Activated CD4-positive, alpha-beta T cell treated with anti-CD3 and anti-CD28 coated beads, Interleukin-2, amount 50 U/mL, for 4 hours (primary cell): ENCODE results near the gene TNK1.

Source experiments
- DNase-seq, 2 experiments: peaks; one replicate each; pipeline ENCODE4 v3.0.0-alpha.2; 2020

The TNK1 gene

DNA sequence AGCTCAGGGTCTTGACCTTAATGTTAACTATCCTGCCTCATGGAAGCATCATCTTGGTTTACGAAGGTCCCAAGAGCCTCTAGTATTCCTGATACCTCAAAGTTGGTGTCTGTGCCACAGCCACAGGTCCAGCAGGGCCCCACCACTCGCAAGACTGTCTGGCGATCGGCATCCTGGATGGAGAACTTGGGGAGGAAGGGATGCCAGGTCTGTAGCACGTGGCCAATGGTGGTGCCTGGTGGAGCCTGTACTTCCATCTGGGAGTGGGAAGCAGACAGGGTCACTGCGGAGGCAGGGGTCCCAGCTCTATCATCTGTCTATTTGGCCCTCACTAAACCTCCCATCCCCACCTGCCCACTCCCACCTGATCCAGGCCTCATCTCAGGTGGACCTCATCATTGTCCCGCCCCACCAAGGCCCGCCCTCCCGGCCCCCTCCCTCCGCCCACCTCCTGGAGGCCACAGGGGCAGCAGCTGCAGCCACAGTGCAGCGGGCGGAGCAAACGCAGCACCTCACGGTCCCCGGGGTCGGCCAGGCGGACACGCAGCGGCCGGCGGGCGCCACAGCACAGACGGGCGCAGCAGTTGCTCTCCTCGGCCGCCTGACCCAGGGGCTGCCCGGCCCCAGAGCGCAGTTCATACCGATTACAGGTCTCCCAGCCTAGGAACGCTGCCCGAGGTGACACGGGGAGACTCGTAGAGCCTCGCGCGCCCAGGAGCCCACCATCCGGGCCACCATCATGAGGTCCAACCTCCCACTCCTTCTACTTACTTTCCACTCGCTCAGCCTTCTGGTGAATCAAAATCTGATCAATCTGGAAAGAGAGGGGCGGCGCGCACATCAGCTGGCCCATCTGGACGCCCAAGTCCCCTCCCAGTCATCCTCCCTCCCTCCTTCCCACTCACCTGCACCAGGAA, 12.1 kb downstream of the TNK1 start:
- no peak for DNase-seq

DNA sequence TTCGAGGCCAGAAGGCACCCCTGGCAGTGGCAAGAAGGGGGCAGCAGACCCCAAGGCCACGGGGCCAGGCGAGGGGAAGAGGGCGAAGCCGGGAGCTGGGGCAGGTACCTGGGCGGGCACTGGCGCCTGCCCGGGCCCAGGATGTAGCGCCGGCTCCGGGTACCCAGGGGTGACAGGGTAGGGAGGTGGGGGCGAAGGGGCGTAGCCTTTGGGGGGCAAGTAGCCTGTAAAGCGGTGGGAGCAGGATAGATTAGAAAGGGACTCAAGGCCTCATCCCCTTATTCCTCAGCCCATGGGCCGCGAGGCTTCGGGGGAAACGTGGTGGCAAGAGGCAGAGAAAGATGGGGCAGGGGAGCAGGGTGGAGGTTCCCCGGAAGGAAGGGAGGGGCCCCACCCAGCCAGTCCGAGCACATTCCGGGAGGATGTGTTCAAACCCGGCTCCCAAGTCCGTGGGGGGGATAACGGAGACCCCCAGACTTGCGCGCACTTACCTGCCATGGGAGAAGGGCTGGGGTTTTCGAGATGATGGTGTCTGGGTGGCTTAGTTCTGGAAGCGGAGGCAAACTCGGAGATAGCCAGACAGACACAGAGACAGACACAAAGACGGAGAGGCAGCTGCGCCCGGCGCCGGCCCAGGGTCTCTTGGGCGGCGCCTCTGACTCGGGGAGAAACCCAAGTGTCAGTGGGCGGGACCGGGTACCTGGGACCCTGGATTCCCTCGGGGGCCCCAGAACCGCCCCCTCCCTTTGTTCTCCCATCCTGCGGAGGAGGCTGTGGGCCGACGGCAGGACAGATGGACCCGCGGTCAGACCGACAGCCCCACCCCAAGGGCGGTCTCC, 12.9 kb downstream of the TNK1 start:
- peak; percentile 51 to 57 for DNase-seq

- peak; percentile 69 to 72 for DNase-seq
Observed at GRCh38 chr17:7394452-7395191, 13.7 kb downstream of the TNK1 start, which contains the start of gene PLSCR3. Gene PLSCR3, minus strand, starts transcription at chr17:7394525. Its CDS starts 415 bp downstream, at chr17:7394110.

DNA sequence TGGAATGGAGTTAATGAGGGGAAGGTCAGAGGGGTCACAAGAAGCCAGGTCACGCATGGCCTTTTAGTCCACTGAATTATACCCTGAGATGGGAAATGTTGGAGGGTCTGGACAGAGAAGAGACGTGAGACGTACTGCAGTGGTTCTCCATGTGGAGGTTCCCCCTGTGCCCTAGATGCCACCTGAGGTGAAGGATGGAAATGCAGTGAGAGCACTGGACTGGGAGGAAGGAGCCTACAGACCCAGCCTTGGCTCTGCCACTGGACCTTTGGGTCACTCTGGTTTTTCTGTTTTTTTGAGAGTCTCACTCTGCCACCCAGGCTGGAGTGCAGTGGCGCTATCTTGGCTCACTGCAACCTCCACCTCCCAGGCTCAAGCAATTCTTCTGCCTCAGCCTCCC, 15.3 kb downstream of the TNK1 start:
- no peak for DNase-seq

DNA sequence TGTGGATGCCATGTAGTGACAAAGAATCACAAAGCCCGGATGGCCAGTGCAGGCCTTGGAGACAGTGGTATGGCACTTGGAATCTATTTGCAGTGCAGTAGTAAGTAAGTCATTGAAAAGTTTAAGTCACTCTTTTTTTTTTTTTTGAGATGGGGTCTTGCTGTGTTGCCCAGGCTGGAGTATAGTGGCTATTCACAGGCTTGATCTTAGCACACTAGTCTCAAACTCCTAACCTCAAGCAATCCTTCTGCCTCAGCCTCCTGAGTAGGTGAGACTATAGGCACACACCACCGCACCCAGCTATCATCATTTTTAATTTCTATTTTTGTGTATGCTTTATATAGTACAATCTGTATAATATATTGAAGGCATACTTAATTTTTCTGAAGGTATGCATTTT, 17.7 kb downstream of the TNK1 start:
- no peak for DNase-seq

GRCh38 chr17:7403043-7403726, 22.3 kb downstream of the TNK1 start:
- no peak for DNase-seq

DNA sequence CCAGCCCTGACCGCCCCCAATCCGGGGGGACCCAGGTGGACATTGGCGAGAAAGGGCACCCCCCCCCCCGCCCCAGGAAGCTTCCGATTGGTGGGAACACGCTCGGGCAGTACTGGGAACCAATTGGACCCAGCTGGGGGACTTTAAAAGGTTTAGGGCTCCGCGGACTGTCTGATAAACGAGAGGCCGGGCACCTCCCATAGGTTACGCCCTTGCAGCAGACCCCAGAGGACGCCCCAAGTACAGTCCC, 22.8 kb downstream of the TNK1 start:
- no peak for DNase-seq

DNA sequence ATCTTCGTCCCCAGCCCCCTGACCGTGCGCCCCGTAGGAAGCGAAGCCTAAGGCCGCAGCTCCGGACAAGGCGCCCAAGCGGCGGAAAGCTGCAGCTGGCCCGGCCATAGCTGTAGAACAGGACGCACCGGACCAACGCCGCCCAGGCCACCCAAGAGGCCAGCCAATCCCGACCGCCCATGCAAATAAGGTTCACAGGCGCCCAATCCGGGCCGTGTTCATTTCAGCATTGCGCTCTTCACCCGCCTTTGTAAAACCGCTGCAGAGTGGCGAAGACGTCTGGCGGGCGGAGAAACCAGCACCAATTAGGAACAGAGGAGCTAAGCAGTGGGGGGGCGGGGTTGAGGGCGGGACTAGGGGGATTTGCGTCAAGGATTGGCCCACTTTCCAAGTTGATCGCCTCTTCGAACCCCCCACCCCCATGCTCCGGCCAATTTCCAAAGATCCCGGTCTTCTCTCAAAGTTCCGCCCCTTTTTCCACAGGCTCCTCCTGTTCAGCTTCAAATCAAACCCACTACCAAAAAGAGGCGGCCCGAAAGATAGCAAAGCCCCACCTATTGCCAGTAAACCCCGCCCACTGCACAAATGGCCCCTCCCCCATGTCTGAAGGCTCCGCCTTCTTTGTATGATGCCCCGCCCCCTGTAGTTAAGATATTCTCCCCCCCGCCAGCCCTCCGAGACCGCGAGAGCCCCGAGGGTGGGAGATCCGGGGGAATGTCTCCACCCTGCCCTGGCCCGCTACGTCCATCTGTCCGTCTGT, 23.3 kb downstream of the TNK1 start, which contains the start of gene TMEM256:
TSS of gene TMEM256 (minus strand) at position 121 of the 760 bp plus-strand sequence. CDS start at position 108, 13 bp downstream.
- peak; percentile 96 to 97 for DNase-seq

- peak; percentile 56 to 63 for DNase-seq
Observed at GRCh38 chr17:7404737-7405349, 24.0 kb downstream of the TNK1 start.

DNA sequence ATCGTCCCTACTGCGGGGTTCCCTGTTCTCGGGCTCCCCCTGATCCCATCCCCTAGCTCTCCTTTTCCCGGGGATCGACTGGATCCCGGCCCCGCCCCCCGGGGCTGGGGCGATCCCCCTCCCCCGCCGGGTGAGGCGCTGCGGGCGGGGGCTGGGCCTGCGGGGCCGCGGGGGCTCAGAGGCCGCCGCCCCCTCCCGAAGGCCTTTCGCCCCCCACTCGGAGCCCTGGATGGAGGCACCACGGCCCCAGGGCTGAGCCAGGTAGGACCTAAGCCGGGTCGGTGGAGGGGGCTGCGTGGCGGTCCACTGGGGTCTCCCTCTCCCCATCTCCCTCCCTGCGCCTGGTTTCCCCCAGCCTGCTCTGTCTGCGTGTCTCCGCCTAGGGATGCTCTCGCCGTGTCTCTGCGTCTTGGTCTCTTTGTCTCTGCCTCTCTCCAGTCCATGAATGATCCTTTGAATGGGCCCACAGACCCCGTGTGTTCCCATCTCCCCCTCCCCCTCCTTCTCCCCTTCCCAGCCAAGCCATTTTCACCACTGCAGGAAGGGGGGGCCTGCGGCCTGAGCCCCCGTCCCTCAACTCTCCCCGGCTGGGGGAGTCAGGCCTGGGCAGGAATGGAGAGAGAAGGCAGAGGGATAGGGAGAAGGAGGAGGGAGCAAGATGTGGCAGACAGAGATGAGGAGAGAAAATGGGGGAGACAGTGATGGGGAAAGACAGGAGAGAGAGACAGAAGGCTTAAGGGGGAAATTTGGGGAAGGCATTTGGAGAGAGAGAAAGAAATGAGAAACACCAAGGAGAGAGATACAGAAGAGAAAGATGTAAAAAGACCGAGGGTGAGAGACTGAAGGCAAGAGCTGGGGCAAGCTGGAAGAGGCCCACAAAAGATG, 24.7 kb downstream of the TNK1 start:
- DNase-seq: no peak

- no peak for DNase-seq
Observed at GRCh38 chr17:7406235-7406825, 25.4 kb downstream of the TNK1 start.

- DNase-seq: no peak
Observed at GRCh38 chr17:7407082-7407481, 26.2 kb downstream of the TNK1 start.

GRCh38 chr17:7407485-7408251, 26.8 kb downstream of the TNK1 start, which contains the start of gene NLGN2:
Gene NLGN2, plus strand, starts transcription at chr17:7407845. Its CDS starts 411 bp downstream, at chr17:7408256.
- no peak for DNase-seq

DNA sequence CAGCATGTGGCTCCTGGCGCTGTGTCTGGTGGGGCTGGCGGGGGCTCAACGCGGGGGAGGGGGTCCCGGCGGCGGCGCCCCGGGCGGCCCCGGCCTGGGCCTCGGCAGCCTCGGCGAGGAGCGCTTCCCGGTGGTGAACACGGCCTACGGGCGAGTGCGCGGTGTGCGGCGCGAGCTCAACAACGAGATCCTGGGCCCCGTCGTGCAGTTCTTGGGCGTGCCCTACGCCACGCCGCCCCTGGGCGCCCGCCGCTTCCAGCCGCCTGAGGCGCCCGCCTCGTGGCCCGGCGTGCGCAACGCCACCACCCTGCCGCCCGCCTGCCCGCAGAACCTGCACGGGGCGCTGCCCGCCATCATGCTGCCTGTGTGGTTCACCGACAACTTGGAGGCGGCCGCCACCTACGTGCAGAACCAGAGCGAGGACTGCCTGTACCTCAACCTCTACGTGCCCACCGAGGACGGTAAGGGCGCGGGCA, 27.4 kb downstream of the TNK1 start:
- no peak for DNase-seq

DNA sequence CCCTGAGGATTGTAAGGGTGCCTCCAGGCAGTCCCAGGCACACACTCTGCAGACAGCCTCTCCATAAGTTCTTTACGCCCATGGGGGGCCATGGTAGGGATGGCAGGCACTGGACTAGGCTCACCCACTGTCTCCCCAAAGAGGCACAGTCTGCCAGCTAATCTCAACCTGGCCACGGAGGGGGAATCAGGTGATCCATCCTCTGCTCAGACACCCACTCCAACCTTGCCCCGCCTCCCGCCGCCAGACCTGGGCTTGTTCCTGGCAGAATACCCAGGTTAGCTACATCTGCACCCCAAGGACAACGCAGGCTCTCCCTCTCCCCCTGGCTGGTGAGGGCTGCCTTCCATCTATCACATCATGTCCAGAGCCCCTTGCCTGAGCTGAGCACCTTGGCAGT, 28.0 kb downstream of the TNK1 start:
- no peak for DNase-seq

GRCh38 chr17:7409716-7410115, 28.8 kb downstream of the TNK1 start:
- no peak for DNase-seq

DNA sequence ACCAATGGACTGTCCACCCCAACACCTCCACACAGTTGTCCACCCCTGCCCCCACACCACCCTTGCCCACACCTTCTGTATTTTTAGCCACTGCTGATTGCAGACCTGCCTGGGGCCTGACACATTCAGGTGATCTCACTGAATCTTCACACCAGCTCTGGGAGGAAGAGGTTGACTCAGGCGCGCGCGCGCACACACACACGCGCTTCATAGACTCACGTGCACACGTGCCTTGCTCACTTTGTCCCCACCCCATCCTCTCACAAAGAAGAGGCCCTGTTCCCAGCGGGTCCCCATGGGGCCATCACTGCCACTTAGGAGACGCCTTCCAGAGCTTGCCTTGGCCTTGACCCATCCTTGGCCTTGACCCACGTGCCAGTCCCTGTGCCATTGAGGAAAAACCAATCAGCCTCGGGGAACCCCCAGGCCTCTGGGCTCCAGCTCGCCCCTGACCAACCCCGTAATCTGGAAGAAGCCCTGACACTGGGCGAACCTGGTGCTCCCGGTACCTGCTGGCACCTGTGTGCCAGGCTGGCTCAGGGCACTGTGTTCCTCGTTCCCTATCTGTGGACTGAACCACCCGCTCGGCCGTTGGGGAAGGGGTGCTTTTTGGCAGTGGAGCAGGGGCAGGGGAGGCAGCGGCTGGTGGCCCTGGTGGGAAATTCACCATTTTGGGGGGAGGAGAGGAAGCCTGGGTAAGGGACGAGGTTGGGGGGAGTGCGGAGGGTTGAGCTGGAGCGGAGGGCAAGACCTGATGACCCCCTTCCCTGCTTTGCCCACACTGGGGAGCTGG, 29.9 kb downstream of the TNK1 start:
- no peak for DNase-seq

- DNase-seq: no peak
Observed at GRCh38 chr17:7411427-7411750, 30.5 kb downstream of the TNK1 start.
